Frontal cortex (tissue), 4 donors: ENCODE measurements around the gene PVR. TPM values are rescaled to one million over a fixed set of nuclear protein-coding genes. Genes with fewer than 3 reads are reported as not detected.

Source experiments
- DNase-seq, 2 donors: peaks; one replicate each; pipeline ENCODE4 v3.0.0; 2012; ENCODE audit warnings: low spot score in 2 of 2
- FAIRE-seq: peaks from 2 replicates; lab custom pipeline; 2012; peaks lifted over from hg19 to GRCh38; lab: Jason Lieb, UNC
- total RNA-seq: library from RNA; depleted of rRNA; stranded (reverse); fragments of >200 nt; gene quantifications from one replicate; pipeline ENCODE4 v1.2.3, GENCODE V29; 2014
- donor health status: control.
- donor health status: control.
- donor health status: control.

Gene PVR
- total RNA-seq, 1 donor from 2014 or later = 23.2 TPM

- FAIRE-seq (no peak), DNase-seq (no peak)
These were observed 2.0 kb upstream of the PVR start for GRCh38 chr19:44641501-44642265.

- DNase-seq (no peak), FAIRE-seq (no peak)
These were observed 1.3 kb upstream of the PVR start for GRCh38 chr19:44642377-44642776.

- FAIRE-seq (no peak), DNase-seq (peak; percentile 42 to 58)
These were observed 799 bp downstream of the PVR start for GRCh38 chr19:44644402-44645016.

- FAIRE-seq (no peak), DNase-seq (no peak)
These were observed 1.8 kb downstream of the PVR start for GRCh38 chr19:44645407-44646048.

- FAIRE-seq = no peak
- no peak for DNase-seq
These were observed 2.3 kb downstream of the PVR start for GRCh38 chr19:44646049-44646416.

GRCh38 chr19:44647144-44647543 is 3.4 kb downstream of the PVR start:
- FAIRE-seq (no peak), DNase-seq (no peak)

- no peak for DNase-seq
- no peak for FAIRE-seq
These were observed 5.0 kb downstream of the PVR start for GRCh38 chr19:44648631-44649251.

- no peak for FAIRE-seq
- no peak for DNase-seq
These were observed 6.0 kb downstream of the PVR start for GRCh38 chr19:44649578-44650145.

GRCh38 chr19:44653343-44653742 is 9.6 kb downstream of the PVR start:
- no peak for FAIRE-seq
- no peak for DNase-seq

GRCh38 chr19:44653977-44654774 is 10.5 kb downstream of the PVR start:
- FAIRE-seq (no peak), DNase-seq (peak; percentile 35 to 51)

GRCh38 chr19:44657211-44657921 is 13.7 kb downstream of the PVR start:
- DNase-seq (peak in 1 of 2 donors; percentile 65), FAIRE-seq (no peak)

- DNase-seq (no peak), FAIRE-seq (no peak)
These were observed 14.5 kb downstream of the PVR start for GRCh38 chr19:44658069-44658733.

GRCh38 chr19:44660081-44660480 is 16.4 kb downstream of the PVR start:
- DNase-seq = no peak
- no peak for FAIRE-seq

GRCh38 chr19:44661205-44661604 is 17.5 kb downstream of the PVR start:
- no peak for DNase-seq
- no peak for FAIRE-seq

- no peak for FAIRE-seq
- no peak for DNase-seq
These were observed 18.2 kb downstream of the PVR start for GRCh38 chr19:44661904-44662303.

- FAIRE-seq (no peak), DNase-seq (no peak)
These were observed 19.1 kb downstream of the PVR start for GRCh38 chr19:44662691-44663385.

GRCh38 chr19:44663996-44664395 is 20.3 kb downstream of the PVR start:
- FAIRE-seq (no peak), DNase-seq (no peak)

- no peak for FAIRE-seq
These were observed 21.3 kb downstream of the PVR start for GRCh38 chr19:44664976-44665375.

More at GRCh38 chr19:44664976-44665375, 21.3 kb downstream of the PVR start:
- DNase-seq = no peak
